Ovary (tissue), 3 donors: ENCODE measurements around the gene FAAH.

Experiments used
- POLR2A ChIP-seq: fragments of 450-650 bp; IDR thresholded peaks from one replicate; pipeline ENCODE4 v1.6.1; 2017; ENCODE audit warnings: antibody characterized with exemption, mild to moderate bottlenecking, moderate library complexity
- TF ChIP-seq, protein P1 (sequence below), 3 donors: fragments of 450-650 bp in 2 of 3; fragments of 200-600 bp in 1 of 3; IDR thresholded peaks; one replicate each; pipeline versions ENCODE4 v1.5.1 to v1.8.0; 2016 to 2022; ENCODE audit warnings: antibody characterized with exemption in 3 of 3, mild to moderate bottlenecking in 1 of 3
- donor health status: DM: no; HTN: no; CAD: no.

DNA sequence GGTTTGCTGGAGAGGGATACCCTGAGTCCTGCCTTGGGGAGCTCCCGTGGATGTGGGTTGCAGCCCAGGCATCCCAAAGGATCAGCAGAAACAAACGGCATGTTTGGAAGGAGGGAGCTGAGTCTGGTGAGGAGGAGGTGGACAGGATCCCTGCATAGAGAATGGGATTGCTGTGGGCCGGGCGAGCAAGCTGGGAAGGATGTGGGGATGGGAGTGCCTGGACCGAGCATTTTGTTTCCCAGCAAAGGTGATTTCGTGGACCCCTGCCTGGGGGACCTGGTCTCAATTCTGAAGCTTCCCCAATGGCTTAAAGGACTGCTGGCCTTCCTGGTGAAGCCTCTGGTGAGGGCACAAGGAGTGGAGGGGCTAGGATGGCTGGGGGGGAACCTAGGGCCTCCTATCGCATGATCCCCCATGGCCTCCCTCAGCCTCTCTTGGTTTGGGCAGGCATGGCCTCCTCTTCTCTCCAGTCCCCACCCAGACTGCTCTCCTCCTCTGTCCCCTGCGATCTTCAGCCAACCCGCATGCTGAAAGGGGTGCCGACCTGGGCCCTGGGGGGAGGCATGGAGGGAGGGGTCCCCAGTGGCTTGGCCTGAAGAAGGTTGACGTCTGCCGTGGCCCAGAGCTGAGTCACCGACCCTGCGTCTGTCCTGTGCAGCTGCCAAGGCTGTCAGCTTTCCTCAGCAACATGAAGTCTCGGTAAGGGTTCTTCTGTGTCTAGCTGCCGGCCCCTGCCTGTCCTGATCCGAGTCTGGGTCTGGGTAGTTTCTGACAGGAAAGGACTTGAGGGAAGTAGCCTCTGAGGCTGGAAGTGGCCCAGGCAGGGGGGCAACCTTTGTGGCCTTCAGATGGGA, 16.3 kb downstream of the FAAH start:
- TF ChIP-seq, protein P1, sequence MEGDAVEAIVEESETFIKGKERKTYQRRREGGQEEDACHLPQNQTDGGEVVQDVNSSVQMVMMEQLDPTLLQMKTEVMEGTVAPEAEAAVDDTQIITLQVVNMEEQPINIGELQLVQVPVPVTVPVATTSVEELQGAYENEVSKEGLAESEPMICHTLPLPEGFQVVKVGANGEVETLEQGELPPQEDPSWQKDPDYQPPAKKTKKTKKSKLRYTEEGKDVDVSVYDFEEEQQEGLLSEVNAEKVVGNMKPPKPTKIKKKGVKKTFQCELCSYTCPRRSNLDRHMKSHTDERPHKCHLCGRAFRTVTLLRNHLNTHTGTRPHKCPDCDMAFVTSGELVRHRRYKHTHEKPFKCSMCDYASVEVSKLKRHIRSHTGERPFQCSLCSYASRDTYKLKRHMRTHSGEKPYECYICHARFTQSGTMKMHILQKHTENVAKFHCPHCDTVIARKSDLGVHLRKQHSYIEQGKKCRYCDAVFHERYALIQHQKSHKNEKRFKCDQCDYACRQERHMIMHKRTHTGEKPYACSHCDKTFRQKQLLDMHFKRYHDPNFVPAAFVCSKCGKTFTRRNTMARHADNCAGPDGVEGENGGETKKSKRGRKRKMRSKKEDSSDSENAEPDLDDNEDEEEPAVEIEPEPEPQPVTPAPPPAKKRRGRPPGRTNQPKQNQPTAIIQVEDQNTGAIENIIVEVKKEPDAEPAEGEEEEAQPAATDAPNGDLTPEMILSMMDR (IDR thresholded peaks at IDR 0.05), result no peak
- TF ChIP-seq POLR2A, result no peak
